IPS-18c (cell line): ENCODE data around the gene DNAJC6.

ENCODE experiments used
- H3K4me3 ChIP-seq: 2 replicates; pipeline ENCODE4 v1.7.0; 2013; ENCODE audit warnings: low read depth, mild to moderate bottlenecking, low read length, moderate library complexity; ENCODE audit not compliant: insufficient read depth
- H3K9me3 ChIP-seq: one replicate; pipeline ENCODE4 v1.6.1; 2013; ENCODE audit warnings: mild to moderate bottlenecking, low read length, moderate library complexity; ENCODE audit not compliant: control insufficient read depth, insufficient read depth

DNAJC6 gene

GRCh38 chr1:65309304-65310077, at the start of gene DNAJC6:
TSS of gene DNAJC6 (plus strand) at chr1:65309543. CDS start at chr1:65309746, 203 bp downstream.
- Histone ChIP-seq H3K4me3 (peak within 1 kb of the TSS; percentile 66), H3K9me3 (no peaks in the 10 kb centered on the region)

DNA sequence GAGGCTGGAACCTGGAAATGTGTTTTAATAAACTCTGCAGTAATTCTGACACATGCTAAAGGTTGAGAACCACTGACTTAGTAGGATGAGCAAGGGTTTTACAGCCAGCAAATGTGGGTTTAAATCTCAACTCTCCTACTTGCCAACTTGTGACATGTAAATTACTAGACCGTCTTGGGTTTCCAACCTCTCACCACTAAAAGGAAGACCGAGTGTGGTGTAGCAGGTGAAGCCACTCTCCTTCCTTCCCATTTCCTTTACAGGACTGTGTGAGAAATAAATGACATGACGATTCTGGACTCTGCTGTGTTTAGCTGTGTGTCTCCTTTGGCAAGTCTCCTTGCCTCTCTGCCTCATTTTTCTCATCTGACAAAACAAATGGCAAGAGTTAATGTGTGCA, 49.5 kb upstream of the DNAJC6 start:
- H3K4me3 ChIP-seq = no peak overlapping the region
- no peaks in the 10 kb centered on the region for H3K9me3 ChIP-seq

DNA sequence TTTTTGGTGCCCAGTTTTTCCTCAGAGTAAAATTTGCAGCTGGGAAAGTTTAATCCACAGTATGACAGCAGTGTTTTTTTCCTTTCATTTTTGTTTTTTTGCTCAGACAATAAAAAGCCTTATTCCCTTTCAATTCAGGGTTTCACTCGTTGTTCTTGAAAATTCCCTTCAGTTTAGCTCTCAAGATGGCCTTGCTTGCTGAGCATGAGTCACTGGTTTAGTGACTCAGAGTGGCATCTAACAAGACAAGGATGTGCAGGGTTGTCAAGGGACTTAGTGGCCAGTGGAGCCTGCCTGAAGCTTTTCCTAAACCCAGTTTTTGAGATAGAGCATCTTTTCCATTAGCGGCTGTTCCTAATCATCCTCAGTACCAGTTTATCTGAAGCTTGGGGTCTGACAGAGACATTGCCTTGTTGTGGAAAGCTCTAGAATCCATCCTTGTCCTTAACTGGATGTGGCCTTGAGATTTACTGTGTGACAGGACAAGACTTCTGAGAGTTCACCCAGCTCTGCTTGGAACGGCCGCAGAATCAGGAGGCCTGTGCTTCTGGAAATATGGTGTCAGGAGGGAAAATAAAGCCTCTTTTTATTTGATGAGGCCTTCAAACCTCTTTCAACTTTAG, 48.4 kb upstream of the DNAJC6 start:
- Histone ChIP-seq H3K9me3 (no peaks in the 10 kb centered on the region), H3K4me3 (no peak overlapping the region)

GRCh38 chr1:65263286-65263685, 46.1 kb upstream of the DNAJC6 start:
- H3K9me3 ChIP-seq = no peaks in the 10 kb centered on the region
- H3K4me3 ChIP-seq = no peak overlapping the region

GRCh38 chr1:65264197-65264929, 45.0 kb upstream of the DNAJC6 start:
- Histone ChIP-seq H3K4me3 (peak overlapping the region; percentile 40; the same call in 1 of the 2 replicates), H3K9me3 (no peaks in the 10 kb centered on the region)

DNA sequence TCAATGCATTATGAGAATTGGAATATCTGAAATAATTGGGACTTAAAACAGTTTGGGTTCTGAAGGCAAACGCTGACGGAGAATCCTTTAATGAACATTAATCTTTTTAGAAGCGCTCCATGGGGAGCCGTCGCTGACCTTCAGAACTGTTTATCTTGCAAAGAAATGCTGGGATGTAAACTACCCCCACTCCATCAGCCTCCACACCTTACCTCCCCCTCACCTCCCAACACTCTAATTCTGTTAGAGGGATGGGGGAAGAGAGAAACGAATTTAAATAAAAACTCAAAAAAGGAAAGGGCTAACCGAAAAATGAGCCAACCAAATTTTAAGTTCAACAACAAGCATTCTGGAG, 44.1 kb upstream of the DNAJC6 start:
- H3K4me3 ChIP-seq = peak overlapping the region; percentile 59
- no peaks in the 10 kb centered on the region for H3K9me3 ChIP-seq

GRCh38 chr1:65265651-65266351, 43.5 kb upstream of the DNAJC6 start:
- Histone ChIP-seq H3K4me3 (peak overlapping the region; percentile 59), H3K9me3 (no peaks in the 10 kb centered on the region)

DNA sequence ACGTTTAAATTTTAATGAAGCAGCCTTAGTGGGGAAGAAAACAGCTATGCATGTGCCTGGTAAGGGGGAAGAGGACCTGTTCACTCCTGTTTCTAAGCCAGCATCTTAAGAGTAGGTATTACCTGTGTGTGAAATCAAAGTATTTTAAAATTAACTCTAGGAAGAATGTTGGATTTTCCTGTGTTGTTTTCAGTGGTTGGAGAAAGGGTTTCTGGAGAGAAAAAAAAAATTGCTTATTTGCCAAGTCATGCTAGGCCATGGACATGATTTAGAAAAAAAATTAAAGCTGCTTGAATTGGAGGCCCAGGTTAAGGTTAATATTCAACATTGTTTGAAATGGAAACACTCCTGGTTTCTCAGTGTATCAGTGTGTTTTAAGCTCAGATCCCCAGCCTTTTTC, 42.9 kb upstream of the DNAJC6 start:
- Histone ChIP-seq H3K4me3 (no peak overlapping the region), H3K9me3 (no peaks in the 10 kb centered on the region)

- H3K4me3 ChIP-seq = no peak overlapping the region
- no peaks in the 10 kb centered on the region for H3K9me3 ChIP-seq
Measured at GRCh38 chr1:65267271-65267670, 42.1 kb upstream of the DNAJC6 start.

GRCh38 chr1:65267683-65268082, 41.7 kb upstream of the DNAJC6 start:
- H3K4me3 ChIP-seq = no peak overlapping the region
- no peaks in the 10 kb centered on the region for H3K9me3 ChIP-seq

GRCh38 chr1:65269612-65270011, 39.7 kb upstream of the DNAJC6 start:
- H3K4me3 ChIP-seq = no peak overlapping the region
- no peaks in the 10 kb centered on the region for H3K9me3 ChIP-seq

GRCh38 chr1:65276197-65276939, 33.0 kb upstream of the DNAJC6 start:
- Histone ChIP-seq H3K9me3 (peaks cover 2% of the 10 kb centered on the region), H3K4me3 (no peak overlapping the region)

DNA sequence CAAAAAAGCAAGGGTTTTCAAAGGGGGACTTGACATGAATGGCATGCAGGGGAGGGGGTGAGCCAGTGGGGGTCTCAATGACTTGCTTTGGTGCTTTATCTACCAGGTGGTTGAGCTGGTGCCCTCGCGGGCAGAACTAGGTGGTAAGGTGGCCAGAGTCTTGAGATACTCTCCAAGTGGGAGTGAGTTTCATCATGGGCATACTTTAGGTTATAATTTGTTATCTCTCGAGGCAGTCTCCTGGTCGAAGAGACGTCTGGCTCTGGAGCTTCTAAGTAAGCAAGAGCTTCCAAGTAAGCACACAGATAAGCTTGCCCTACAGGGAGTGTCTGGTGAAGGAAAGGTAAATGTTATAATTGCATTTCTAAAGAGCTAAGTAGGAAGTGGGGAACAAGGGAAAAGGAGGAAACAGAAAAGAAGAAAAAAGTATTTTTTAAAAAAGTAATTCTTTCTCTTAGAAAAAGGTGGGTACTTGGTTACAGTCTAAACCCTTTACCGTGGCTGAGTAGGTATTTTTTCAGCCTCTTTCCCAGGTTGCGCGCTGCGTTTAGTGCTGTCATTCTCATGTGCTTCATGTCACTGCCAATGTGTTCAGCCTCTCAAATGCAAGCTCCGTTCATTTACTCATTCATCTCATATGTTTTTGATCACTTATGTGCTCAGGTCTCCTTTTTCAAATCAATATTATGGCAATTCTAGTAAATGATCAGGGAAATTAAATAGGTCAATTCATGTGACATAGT, 31.6 kb upstream of the DNAJC6 start:
- Histone ChIP-seq H3K9me3 (peaks cover 2% of the 10 kb centered on the region), H3K4me3 (no peak overlapping the region)

GRCh38 chr1:65278376-65279069, 30.8 kb upstream of the DNAJC6 start:
- Histone ChIP-seq H3K4me3 (peak overlapping the region; percentile 30), H3K9me3 (peaks cover 2% of the 10 kb centered on the region)

DNA sequence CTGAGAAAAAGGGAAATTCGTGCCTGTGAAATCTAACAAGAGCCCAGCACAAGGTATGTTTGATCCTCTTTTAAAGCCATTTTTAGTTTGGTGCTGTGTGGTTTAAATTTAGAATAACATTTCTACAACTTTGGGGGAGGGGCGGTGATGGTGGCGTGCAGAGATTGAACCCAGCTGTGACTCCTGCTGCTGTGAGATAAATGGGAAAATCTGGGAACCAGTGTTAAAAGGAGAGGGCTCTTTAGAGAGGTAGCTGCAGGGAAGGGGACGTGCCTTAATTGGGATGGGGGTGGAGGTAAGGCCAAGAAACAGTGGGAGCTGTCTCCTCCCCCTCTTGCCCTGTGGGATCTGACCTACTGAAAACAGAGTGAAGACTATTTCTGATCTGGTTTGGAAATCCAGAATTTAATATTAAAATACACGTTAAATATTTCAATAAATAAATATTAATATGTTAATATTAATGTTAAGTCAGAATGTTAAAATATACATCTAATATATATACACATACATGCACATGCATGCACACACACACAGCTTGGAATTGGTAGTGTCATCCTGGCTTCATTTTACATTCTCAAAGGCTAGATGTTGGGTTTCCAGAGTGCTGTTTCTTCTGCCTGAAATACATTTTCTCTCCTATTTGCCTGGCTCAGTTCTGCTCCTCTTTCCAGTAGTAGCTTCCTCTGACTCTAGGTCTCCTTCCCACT, 30.1 kb upstream of the DNAJC6 start:
- H3K4me3 ChIP-seq = peak overlapping the region; percentile 30
- H3K9me3 ChIP-seq = peaks cover 2% of the 10 kb centered on the region
